Thymus (tissue), 11 donors: ENCODE results near the gene ATRN. TPM values are rescaled to one million over a fixed set of nuclear protein-coding genes. Genes with fewer than 3 reads are reported as not detected.
"Not testable (repeated sequence)": the region's sequence is repeated elsewhere in the genome, so short reads cannot be mapped to it uniquely, and the experiment has no call there.

Experiments used
- DNase-seq, 9 donors: peaks; one replicate each; pipeline ENCODE4 v3.0.0-alpha.2; 2013; ENCODE audit warnings: low spot score in 9 of 9, low read depth in 6 of 9, missing footprints in 1 of 9
- H3K27ac ChIP-seq, 2 donors: one replicate each; pipeline ENCODE4 v1.5.1; 2013; ENCODE audit warnings: control low read depth in 1 of 2, low read depth in 1 of 2, low read length in 1 of 2, mild to moderate bottlenecking in 1 of 2, moderate library complexity in 1 of 2
- H3K27me3 ChIP-seq, 2 donors: one replicate each; pipeline ENCODE4 v1.5.1; 2013; ENCODE audit warnings: low read length in 1 of 2; ENCODE audit not compliant: control insufficient read depth in 2 of 2, insufficient read depth in 1 of 2
- H3K36me3 ChIP-seq, 2 donors: one replicate each; pipeline ENCODE4 v1.5.1; 2013; ENCODE audit warnings: low read length in 1 of 2, mild to moderate bottlenecking in 1 of 2, moderate library complexity in 1 of 2; ENCODE audit not compliant: control insufficient read depth in 2 of 2, insufficient read depth in 2 of 2
- H3K4me1 ChIP-seq, 2 donors: one replicate each; pipeline ENCODE4 v1.5.1; 2013; ENCODE audit warnings: low read length in 2 of 2; ENCODE audit not compliant: control insufficient read depth in 2 of 2, insufficient read depth in 2 of 2
- H3K4me3 ChIP-seq, 2 donors: one replicate each; pipeline ENCODE4 v1.5.1; 2013; ENCODE audit warnings: low read length in 2 of 2, control low read depth in 1 of 2, mild to moderate bottlenecking in 1 of 2
- H3K9me3 ChIP-seq, 2 donors: one replicate each; pipeline ENCODE4 v1.5.1; 2013; ENCODE audit warnings: low read length in 1 of 2, mild to moderate bottlenecking in 1 of 2; ENCODE audit not compliant: control insufficient read depth in 2 of 2, insufficient read depth in 1 of 2
- WGBS: extraction: QIAGEN DNeasy Blood & Tissue Kit; methylation state at CpG from one replicate; pipeline ENCODE4 v1.1.7; 2013; 5-methylcytosine and 5-hydroxymethylcytosine counted together
- polyA plus RNA-seq: library from polyadenylated mRNA; stranded (reverse); fragments of 200-250 nt; gene quantifications from one replicate; pipeline ENCODE4 v1.2.3, GENCODE V29; 2013
- total RNA-seq: library from RNA; stranded (reverse); fragments of 120-200 nt; gene quantifications from one replicate; pipeline ENCODE4 v1.2.4, GENCODE V29; 2013
- donor health status: healthy.

The ATRN gene
- total and polyA plus RNA-seq, 2 donors, result 4.8 to 7.4 TPM

DNA sequence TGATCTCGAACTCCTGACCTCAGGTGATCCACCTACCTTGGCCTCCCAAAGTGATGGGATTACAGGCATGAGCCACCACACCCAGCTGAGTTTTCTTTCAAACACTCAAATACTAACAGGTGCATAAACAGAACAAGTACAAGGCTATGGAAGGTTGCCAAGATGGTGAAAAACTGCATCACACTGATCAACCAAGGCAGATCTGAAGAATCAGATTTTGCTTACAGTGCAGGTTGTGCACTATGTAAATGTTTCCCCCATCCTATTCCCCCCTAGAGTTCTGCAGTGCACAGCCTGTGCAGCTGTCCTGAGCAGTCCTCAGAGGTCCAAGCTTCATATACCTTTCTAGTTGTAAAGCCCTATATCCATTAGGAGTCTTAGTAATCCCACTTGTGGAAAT is 119.3 kb downstream of the ATRN start:
- Histone ChIP-seq H3K4me3 (no peak overlapping the region), H3K9me3 (no peaks in the 10 kb centered on the region), H3K27me3 (no peaks in the 10 kb centered on the region), H3K27ac (no peak overlapping the region), H3K36me3 (peaks cover 21 to 28% of the 10 kb centered on the region in 2 donors), H3K4me1 (no peaks in the 10 kb centered on the region)
- no peak for DNase-seq
- 95% methylated on average over 1 of the region's 1 CpG for WGBS

- Histone ChIP-seq H3K9me3 (no peaks in the 10 kb centered on the region), H3K27ac (no peak overlapping the region), H3K4me3 (no peak overlapping the region), H3K27me3 (no peaks in the 10 kb centered on the region), H3K36me3 (peaks cover 21 to 27% of the 10 kb centered on the region in 2 donors), H3K4me1 (no peaks in the 10 kb centered on the region)
- WGBS, result 98% methylated on average over 4 of the region's 4 CpGs
- DNase-seq, result no peak
Measured at GRCh38 chr20:3592931-3593330, 122.1 kb downstream of the ATRN start.

DNA sequence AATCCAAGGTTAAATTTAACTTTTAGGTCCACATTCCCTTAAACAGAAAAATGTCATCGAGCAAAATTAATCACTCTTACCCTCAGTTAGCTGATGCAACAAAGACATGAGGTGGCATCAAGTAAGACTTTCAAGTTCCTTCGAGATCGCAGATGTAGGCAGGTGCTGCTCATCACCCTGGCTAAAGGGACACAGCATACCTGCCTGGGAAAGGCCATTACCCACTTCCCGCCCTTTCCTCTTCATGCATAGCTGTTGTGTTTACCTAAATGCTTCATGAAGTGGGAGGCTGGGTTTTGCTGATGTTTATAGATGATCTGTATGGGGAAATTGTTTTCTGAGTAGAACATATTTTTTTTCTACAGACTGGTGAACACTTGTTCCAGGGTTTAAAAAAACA is 124.7 kb downstream of the ATRN start:
- Histone ChIP-seq H3K9me3 (no peaks in the 10 kb centered on the region), H3K27me3 (no peaks in the 10 kb centered on the region), H3K27ac (no peak overlapping the region), H3K4me3 (no peak overlapping the region), H3K4me1 (no peaks in the 10 kb centered on the region), H3K36me3 (peaks cover 24 to 27% of the 10 kb centered on the region in 2 donors)
- DNase-seq, result no peak
- WGBS, result 96% methylated on average over 4 of the region's 4 CpGs

DNA sequence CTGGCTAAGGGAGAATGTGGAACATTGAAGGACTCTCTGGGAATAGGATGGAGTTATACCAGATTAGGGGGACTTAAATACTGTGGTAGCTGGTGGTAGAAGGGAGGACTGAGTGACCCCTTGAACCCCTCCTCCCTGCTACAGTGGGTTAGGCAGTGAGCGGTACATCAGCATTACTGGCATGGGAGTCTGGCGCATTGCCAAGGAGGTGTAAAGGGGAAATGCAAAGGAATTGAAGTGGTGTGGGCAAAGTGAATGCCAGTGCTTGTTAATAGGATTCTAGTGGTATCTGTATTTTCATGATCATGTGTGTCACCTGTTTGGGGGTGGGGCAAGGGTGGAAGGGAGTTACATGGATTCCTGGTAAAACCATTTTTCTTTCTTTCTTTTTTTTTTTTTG is 132.3 kb downstream of the ATRN start:
- no peaks in the 10 kb centered on the region for H3K4me1 ChIP-seq
- H3K36me3 ChIP-seq, result peaks cover 2% of the 10 kb centered on the region in 2 donors
- no peaks in the 10 kb centered on the region for H3K9me3 ChIP-seq
- 95% methylated on average over 2 of the region's 2 CpGs for WGBS
- no peak overlapping the region for H3K27ac ChIP-seq
- H3K27me3 ChIP-seq, result no peaks in the 10 kb centered on the region
- no peak overlapping the region for H3K4me3 ChIP-seq
- DNase-seq, result no peak

- not testable (repeated sequence) for H3K4me3 ChIP-seq, H3K27ac ChIP-seq, H3K4me1 ChIP-seq, H3K36me3 ChIP-seq, H3K9me3 ChIP-seq, H3K27me3 ChIP-seq, DNase-seq
- 98% methylated on average over 4 of the region's 4 CpGs for WGBS
Measured at GRCh38 chr20:3605386-3605886, 134.6 kb downstream of the ATRN start.

- Histone ChIP-seq H3K36me3 (peaks cover 0 to 2% of the 10 kb centered on the region in 2 donors), H3K9me3 (no peaks in the 10 kb centered on the region), H3K27me3 (no peaks in the 10 kb centered on the region), H3K4me3 (no peak overlapping the region), H3K27ac (no peak overlapping the region), H3K4me1 (no peaks in the 10 kb centered on the region)
- DNase-seq, result no peak
- WGBS, result 70% methylated on average over 3 of the region's 3 CpGs
Measured at GRCh38 chr20:3606021-3606420, 135.2 kb downstream of the ATRN start.

- H3K27me3 ChIP-seq, result no peaks in the 10 kb centered on the region
Measured at GRCh38 chr20:3611901-3612300, 141.1 kb downstream of the ATRN start.

DNA sequence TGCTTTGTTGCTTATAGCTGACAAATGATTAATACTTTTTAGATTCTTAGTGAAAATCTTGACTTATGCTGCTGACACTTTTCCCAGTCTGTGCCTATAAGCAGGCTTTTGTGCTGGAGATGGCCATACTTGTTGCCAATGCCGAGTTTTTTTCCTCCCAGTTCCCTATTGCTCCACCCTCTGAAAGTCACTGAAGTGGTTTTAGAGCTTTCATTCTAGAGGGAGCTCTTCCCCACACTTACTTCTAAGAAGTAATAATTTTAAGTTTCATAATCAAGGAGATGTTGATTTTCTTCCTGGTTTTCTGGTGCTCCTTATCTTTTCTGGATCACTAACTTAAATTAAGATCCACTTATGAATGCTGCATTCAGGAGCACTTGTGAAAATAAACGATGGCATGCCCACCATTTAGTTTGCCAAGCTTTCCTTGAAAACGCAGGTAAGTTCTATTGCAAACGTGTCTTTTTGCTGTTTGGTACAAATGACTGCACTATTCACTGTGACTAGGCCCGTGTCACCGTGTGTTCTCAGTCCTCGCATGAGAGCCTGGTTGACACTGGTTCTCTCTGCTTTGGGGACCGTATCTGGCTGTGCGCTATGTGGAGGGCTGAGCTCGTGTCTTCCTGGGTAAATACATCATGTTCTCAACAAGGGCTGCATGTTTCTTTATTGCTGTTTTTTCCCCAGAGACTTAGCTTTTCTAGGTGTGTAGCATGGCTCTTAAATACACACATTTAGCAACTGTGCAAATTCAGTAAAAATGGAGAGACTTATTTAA is 142.2 kb downstream of the ATRN start:
- Histone ChIP-seq H3K27me3 (no peaks in the 10 kb centered on the region), H3K36me3 (no peaks in the 10 kb centered on the region), H3K9me3 (no peaks in the 10 kb centered on the region), H3K27ac (no peak overlapping the region), H3K4me3 (no peak overlapping the region), H3K4me1 (no peaks in the 10 kb centered on the region)
- DNase-seq, result no peak
- 97% methylated on average over 10 of the region's 10 CpGs for WGBS

More at GRCh38 chr20:3611901-3612300, 141.1 kb downstream of the ATRN start:
- 96% methylated on average over 1 of the region's 1 CpG for WGBS
- H3K36me3 ChIP-seq, result no peaks in the 10 kb centered on the region
- no peak for DNase-seq
- H3K27ac ChIP-seq, result no peak overlapping the region
- no peaks in the 10 kb centered on the region for H3K4me1 ChIP-seq
- H3K9me3 ChIP-seq, result no peaks in the 10 kb centered on the region
- no peak overlapping the region for H3K4me3 ChIP-seq

GRCh38 chr20:3613821-3614440 is 143.1 kb downstream of the ATRN start:
- Histone ChIP-seq H3K27ac (no peak overlapping the region), H3K27me3 (no peaks in the 10 kb centered on the region), H3K4me3 (no peak overlapping the region), H3K36me3 (no peaks in the 10 kb centered on the region), H3K9me3 (no peaks in the 10 kb centered on the region), H3K4me1 (no peaks in the 10 kb centered on the region)
- no peak for DNase-seq
- WGBS, result 98% methylated on average over 9 of the region's 9 CpGs
